Choroid plexus epithelial cell (primary cell): ENCODE measurements around the gene SPPL2B.

ENCODE experiments used
- DNase-seq: peaks from one replicate; pipeline ENCODE4 v3.0.0-alpha.2; 2010; ENCODE audit warnings: low read depth
- H3K4me3 ChIP-seq: 2 replicates; pipeline ENCODE4 v1.5.1; 2011; ENCODE audit warnings: low read depth, mild to moderate bottlenecking, control low read depth, low read length, moderate library complexity
- CTCF ChIP-seq: conservative IDR thresholded peaks from 2 replicates; pipeline ENCODE4 v1.5.1; 2011; ENCODE audit warnings: low read depth, mild to moderate bottlenecking, control low read depth, inconsistent platforms, low read length, moderate library complexity

The SPPL2B gene

GRCh38 chr19:2305452-2306280 is 22.8 kb upstream of the SPPL2B start:
- no peak overlapping the region for H3K4me3 ChIP-seq
- DNase-seq = no peak
- no peak for TF ChIP-seq CTCF

GRCh38 chr19:2306281-2306806 is 22.1 kb upstream of the SPPL2B start:
- H3K4me3 ChIP-seq = no peak overlapping the region
- DNase-seq = no peak
- TF ChIP-seq CTCF = no peak

GRCh38 chr19:2306971-2307370 is 21.5 kb upstream of the SPPL2B start:
- no peak for TF ChIP-seq CTCF
- DNase-seq = no peak
- H3K4me3 ChIP-seq = no peak overlapping the region

- DNase-seq = no peak
- no peak overlapping the region for H3K4me3 ChIP-seq
- no peak for TF ChIP-seq CTCF
These were observed 20.9 kb upstream of the SPPL2B start for GRCh38 chr19:2307518-2308012.

- no peak for DNase-seq
- peak within 1 kb of the TSS; percentile 20 for H3K4me3 ChIP-seq
- no peak for TF ChIP-seq CTCF
These were observed 20.3 kb upstream of the SPPL2B start, which contains the start of gene LINGO3 for GRCh38 chr19:2308114-2308556. TSS of gene LINGO3 (minus strand) at chr19:2308154. CDS start at chr19:2291776, 16,378 bp downstream.

- no peak for DNase-seq
- no peak for TF ChIP-seq CTCF
- H3K4me3 ChIP-seq = no peak overlapping the region
These were observed 18.6 kb upstream of the SPPL2B start for GRCh38 chr19:2309734-2310362.
